Right lung (tissue), 5 donors: Measurements from ENCODE around the gene PTRH1. TPM values are rescaled to one million over a fixed set of nuclear protein-coding genes. Genes with fewer than 3 reads are reported as not detected.

Source experiments
- DNase-seq, 2 donors: peaks; one replicate each; pipeline ENCODE4 v3.0.0-alpha.2; 2013
- polyA plus RNA-seq, 5 donors: library from polyadenylated mRNA; unstranded; fragments of 120-200 nt; gene quantifications; one replicate each; pipeline versions ENCODE4 v1.2.1 to v1.2.3, GENCODE V29; 2013; ENCODE audit warnings: inconsistent platforms in 1 of 5, low replicate concordance in 1 of 5; ENCODE audit not compliant: insufficient read length in 5 of 5, insufficient read depth in 1 of 5

The PTRH1 gene
- polyA plus RNA-seq, 5 donors, result 4.0 to 11.5 (median 5.6) TPM

DNA sequence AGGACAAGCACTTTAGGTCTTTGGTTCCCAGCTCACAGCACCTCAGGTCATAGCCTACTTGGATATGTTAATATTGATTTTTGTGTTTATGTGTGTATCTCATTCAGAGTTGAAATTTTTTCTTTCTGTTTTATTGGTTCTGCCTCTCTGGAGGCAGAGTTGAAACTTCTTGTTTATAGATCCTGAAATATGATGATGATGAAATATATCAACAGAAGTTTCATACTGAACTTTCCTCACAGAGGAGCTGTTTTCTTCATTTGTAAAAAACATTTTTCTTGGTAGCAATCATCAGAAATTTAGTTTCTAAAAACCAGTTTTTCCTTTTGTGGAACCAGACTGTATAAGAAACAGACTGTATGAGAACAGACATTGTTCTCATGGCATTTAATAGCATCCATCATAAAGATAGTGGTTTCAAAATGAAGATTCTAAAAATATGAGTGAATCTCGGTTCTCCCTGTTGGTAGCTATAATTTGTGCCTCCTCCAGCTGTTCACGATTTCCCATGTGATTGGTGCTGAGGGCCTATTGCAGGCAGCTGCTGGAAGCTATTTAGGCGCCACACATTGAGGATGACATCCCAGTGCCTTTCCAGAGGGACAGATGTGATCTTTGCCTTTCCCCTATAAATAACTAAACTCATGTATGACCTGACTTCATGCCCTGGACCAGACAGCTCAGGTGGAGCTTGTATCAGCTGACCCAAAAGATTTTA, 48.2 kb downstream of the PTRH1 start:
- DNase-seq, result no peak

DNA sequence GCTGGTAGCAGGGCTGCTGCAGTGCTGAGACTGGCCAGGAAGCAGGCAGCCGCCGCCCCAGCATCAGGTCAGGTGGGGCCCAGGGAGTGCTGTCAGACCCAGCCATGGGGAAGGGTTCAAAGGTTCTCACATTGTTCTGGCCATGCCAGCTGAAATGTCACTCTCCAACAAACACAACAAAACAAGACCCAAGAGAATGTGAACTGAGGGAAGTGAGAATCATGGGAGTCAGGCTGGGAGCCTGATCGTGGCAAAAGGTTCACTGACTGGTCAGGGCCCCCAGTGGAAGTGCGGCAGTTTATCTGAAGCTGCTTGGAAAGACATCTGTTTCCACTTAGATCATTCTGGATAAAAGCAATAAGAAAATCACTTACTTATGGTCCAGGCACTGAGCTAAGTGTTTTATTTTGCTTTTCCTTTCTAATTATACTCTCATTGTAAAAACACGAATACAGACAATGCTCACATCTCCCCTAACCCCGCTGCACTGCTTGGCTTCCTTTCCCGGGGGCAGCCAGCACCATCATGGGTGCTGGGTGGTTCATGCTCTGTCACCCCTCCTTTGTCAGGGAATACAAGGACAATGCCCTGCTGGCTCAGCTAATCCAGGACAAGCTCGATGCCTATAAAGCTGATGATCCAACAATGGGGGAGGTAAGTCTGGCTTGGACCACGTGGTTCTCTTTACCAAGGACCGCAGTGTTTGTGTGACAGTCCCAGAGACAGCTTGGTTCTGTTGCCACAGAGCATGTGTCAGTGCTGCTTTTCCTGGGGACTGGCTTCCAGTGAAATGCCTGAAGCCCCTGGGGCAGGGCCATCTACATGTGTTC, 50.6 kb downstream of the PTRH1 start:
- DNase-seq, result no peak

DNA sequence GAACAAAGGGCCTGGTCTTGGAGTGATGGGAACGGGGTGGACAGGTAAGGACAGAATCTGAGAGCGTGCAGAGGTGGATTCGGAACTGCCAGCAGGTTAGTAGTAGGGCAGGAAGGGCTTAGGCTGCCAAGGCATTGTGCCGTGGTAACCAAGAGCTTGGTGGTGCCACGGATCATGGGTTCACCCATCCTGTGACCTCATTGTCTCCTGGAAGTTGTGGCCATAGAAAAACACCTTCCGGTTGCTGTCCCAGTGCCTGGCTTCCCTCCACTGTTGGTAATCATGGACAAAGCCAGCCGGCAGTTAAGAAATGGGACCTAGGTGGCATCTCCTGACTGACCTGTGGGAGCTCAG, 51.2 kb downstream of the PTRH1 start:
- no peak for DNase-seq

Other genes starting within 250 kb of the PTRH1 start
- 10 to 100 TPM; 41.0 to 50.4 (median 46.0) TPM for gene STXBP1, start 103.4 kb downstream of the PTRH1 start, polyA plus RNA-seq
- gene CFAP157, start 8.7 kb downstream of the PTRH1 start, polyA plus RNA-seq, result 10 to 100 TPM in 2 of 5 donors, 1 to 10 TPM in 3; 2.6 to 13.3 (median 9.7) TPM
- gene TTC16, start 416 bp upstream of the PTRH1 start, polyA plus RNA-seq, result 1 to 10 TPM in 2 of 5 donors, under 1 TPM in 3; 0.50 to 1.4 (median 0.82) TPM
- gene TOR2A, start 19.6 kb upstream of the PTRH1 start, polyA plus RNA-seq, result 10 to 100 TPM; 11.1 to 17.7 (median 12.2) TPM
- gene SH2D3C, start 63.0 kb upstream of the PTRH1 start, polyA plus RNA-seq, result 10 to 100 TPM; 22.1 to 41.9 (median 27.5) TPM
- 10 to 100 TPM; 47.8 to 70.4 (median 62.3) TPM for gene CDK9, start 70.4 kb upstream of the PTRH1 start, polyA plus RNA-seq
- 10 to 100 TPM; 32.2 to 58.3 (median 44.3) TPM for gene FPGS, start 87.2 kb upstream of the PTRH1 start, polyA plus RNA-seq
- 100 to 1,000 TPM in 2 of 5 donors, 10 to 100 TPM in 3; 61.2 to 124 (median 74.6) TPM for gene ENG, start 139.0 kb upstream of the PTRH1 start, polyA plus RNA-seq
- gene AK1, start 162.0 kb upstream of the PTRH1 start, polyA plus RNA-seq, result 100 to 1,000 TPM in 1 of 5 donors, 10 to 100 TPM in 4; 40.3 to 158 (median 59.3) TPM
- 10 to 100 TPM; 37.8 to 62.9 (median 47.2) TPM for gene ST6GALNAC6, start 183.9 kb upstream of the PTRH1 start, polyA plus RNA-seq
- gene ST6GALNAC4, start 201.4 kb upstream of the PTRH1 start, polyA plus RNA-seq, result 10 to 100 TPM; 16.4 to 40.5 (median 25.1) TPM
- 1 to 10 TPM; 2.6 to 5.9 (median 3.4) TPM for gene PIP5KL1, start 215.1 kb upstream of the PTRH1 start, polyA plus RNA-seq
- 10 to 100 TPM; 31.8 to 43.4 (median 36.9) TPM for gene DPM2, start 222.2 kb upstream of the PTRH1 start, polyA plus RNA-seq